Measurements from ENCODE around the gene CARD8. TPM values are rescaled to one million over a fixed set of nuclear protein-coding genes. Genes with fewer than 3 reads are reported as not detected.

Gene CARD8
- total and polyA plus RNA-seq, 10 of the 15 experiments (the other 5 are each of a cell fraction or from before 2014, with no cell fraction given), result 39.8 to 69.8 (median 46.1) TPM

DNA sequence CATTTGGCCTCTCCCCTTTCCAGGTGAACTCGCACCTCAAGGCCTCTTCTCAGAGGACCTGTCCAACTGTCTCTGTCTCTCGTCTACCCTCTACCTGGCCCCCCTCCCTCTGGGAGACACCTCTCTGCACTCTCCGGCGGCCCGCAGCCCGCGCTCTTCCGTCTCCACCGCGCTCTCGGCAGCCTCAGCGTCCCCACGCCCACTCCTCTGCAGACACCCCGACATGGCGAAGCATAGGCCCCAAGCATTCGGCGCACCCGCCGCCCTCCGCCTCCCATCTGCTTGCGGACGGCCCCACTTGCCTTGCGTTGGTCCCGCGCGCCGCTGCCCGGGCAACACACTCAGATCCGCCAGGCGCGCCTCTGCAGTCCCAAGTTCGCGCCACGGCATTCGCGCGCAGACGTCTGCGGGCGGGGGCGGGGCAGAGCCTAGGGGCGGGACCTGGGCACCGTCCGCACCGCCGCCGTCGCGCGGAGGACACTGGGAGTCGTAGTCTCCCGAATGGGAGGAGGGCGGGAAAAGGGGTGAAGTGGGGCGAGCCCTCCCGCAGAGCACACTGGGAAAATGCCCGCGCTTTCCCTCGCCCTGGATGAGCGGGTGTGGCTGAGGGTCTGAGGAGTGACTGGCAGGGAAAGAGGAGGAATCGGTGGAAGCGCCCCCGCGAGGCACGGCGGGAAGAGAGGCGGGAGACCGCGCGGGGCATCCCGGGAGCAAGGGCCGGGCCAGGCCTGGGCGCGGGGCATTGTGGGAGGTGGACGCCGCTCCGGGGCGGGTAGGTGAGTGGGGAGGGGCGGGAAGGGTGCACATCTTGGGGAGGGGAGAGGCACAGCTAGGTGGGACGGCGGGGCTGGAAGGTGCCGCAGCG lies 85.5 kb downstream of the CARD8 start, which contains the start of the genes LIG1 and ZSWIM9 (continued):
- TF ChIP-seq ZBTB40 (IDR thresholded peaks at IDR 0.05; ENCODE audit: borderline replicate concordance) (peak; percentile 56; the same call in 1 of the 2 replicates), ZNF384 (IDR thresholded peaks at IDR 0.05; ENCODE audit: borderline replicate concordance, low read depth, low read length) (no peak), SMARCA5 (IDR thresholded peaks at IDR 0.05) (peak; percentile 91), JUNB (IDR thresholded peaks at IDR 0.05) (no peak), EED (IDR thresholded peaks at IDR 0.05; ENCODE audit: low read depth) (peak; percentile 47; the same call in 1 of the 2 replicates), DPF2 (IDR thresholded peaks at IDR 0.05) (peak; percentile 67), SPI1 (IDR thresholded peaks at IDR 0.05; ENCODE audit: borderline replicate concordance, insufficient read depth, low read depth, low read length) (no peak), STAT1 (conservative IDR thresholded peaks at IDR 0.05) (no peak), BACH1 (IDR thresholded peaks at IDR 0.05; ENCODE audit: borderline replicate concordance) (no peak; the same call in 1 of the 2 replicates), SMAD1 (IDR thresholded peaks at IDR 0.05; ENCODE audit: low read depth, partially characterized antibody) (no peak), HCFC1 (IDR thresholded peaks at IDR 0.05; ENCODE audit: low read length) (peak; percentile 89), MYC (IDR thresholded peaks at IDR 0.05; ENCODE audit: insufficient read depth, insufficient read length, insufficient replicate concordance, low read length, severe bottlenecking) (no peak), EGR1 (IDR thresholded peaks at IDR 0.05; ENCODE audit: borderline replicate concordance in 1 of 2, low read depth in 2 of 2, low read length in 2 of 2) (peak; percentile 26 to 82; a peak in 2 of 3 replicates), RAD51 (IDR thresholded peaks at IDR 0.05) (no peak), TARDBP (IDR thresholded peaks at IDR 0.05; ENCODE audit: borderline replicate concordance) (0 out of 2 replicates have a peak, but pooled peaks have one; percentile 73), ETV6 (conservative IDR thresholded peaks at IDR 0.05 in 1 of 2, IDR thresholded peaks at IDR 0.05 in 1 of 2; ENCODE audit: borderline replicate concordance in 1 of 2, low read depth in 1 of 2) (no peak), RUNX3 (IDR thresholded peaks at IDR 0.05; ENCODE audit: low read length) (no peak), SMAD5 (IDR thresholded peaks at IDR 0.05; ENCODE audit: low read depth) (peak; percentile 44; the same call in 1 of the 2 replicates), SIX5 (IDR thresholded peaks at IDR 0.05; ENCODE audit: low read depth, low read length, severe bottlenecking) (peak; percentile 72), EP300 (IDR thresholded peaks at IDR 0.05; ENCODE audit: borderline replicate concordance in 1 of 2, control insufficient read depth in 1 of 2, low read depth in 2 of 2, low read length in 2 of 2) (0 out of 4 replicates have a peak, but pooled peaks of 1 of the 2 experiments have one; percentile 28)
- TF ChIP-seq, protein P1, sequence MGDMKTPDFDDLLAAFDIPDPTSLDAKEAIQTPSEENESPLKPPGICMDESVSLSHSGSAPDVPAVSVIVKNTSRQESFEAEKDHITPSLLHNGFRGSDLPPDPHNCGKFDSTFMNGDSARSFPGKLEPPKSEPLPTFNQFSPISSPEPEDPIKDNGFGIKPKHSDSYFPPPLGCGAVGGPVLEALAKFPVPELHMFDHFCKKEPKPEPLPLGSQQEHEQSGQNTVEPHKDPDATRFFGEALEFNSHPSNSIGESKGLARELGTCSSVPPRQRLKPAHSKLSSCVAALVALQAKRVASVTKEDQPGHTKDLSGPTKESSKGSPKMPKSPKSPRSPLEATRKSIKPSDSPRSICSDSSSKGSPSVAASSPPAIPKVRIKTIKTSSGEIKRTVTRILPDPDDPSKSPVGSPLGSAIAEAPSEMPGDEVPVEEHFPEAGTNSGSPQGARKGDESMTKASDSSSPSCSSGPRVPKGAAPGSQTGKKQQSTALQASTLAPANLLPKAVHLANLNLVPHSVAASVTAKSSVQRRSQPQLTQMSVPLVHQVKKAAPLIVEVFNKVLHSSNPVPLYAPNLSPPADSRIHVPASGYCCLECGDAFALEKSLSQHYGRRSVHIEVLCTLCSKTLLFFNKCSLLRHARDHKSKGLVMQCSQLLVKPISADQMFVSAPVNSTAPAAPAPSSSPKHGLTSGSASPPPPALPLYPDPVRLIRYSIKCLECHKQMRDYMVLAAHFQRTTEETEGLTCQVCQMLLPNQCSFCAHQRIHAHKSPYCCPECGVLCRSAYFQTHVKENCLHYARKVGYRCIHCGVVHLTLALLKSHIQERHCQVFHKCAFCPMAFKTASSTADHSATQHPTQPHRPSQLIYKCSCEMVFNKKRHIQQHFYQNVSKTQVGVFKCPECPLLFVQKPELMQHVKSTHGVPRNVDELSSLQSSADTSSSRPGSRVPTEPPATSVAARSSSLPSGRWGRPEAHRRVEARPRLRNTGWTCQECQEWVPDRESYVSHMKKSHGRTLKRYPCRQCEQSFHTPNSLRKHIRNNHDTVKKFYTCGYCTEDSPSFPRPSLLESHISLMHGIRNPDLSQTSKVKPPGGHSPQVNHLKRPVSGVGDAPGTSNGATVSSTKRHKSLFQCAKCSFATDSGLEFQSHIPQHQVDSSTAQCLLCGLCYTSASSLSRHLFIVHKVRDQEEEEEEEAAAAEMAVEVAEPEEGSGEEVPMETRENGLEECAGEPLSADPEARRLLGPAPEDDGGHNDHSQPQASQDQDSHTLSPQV (IDR thresholded peaks at IDR 0.05), result peak; percentile 99

Measured in GM12878 (cell line).